ENCODE results near the gene PCNX1. TPM values are rescaled to one million over a fixed set of nuclear protein-coding genes. Genes with fewer than 3 reads are reported as not detected.

PCNX1 gene
- total RNA-seq, 2 experiments from 2014 or later = 38.4 to 57.9 TPM

DNA sequence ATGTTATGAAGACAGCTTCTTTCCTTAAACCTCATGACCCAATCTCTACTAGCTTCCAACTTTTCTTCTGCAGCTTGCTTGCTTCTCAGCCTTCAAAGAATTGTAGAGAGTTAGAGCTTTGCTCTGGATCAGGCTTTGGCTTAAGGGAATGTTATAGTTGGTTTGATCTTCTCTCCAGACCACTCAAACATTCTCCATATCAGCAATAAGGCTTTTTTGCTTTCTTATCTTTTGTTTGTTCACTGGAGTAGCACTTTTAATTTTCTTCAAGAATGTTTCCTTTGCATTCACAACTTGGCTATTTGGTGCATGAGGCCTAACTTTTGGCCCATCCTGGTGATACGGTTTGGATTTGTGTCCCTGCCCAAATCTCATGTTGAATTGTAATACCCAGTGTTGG lies 163.8 kb downstream of the PCNX1 start:
- no peak for DNase-seq
- H3K27ac Mint-ChIP-seq = no peak overlapping the region
- CTCF ChIA-PET = interaction anchor here (0.9 to 1.6 kb wide), 3 partner anchors 9 to 33 kb away, joined by 3 to 4 read pairs (median 4); no protein-coding TSS in a partner anchor
- peaks cover 51% of the 10 kb centered on the region for H3K36me3 Mint-ChIP-seq (ENCODE audit: low read depth)
- intact Hi-C loops (cut with DNase I, micrococcal nuclease) = no loop called here
- no peaks in the 10 kb centered on the region for H3K9me3 Mint-ChIP-seq (ENCODE audit: low read depth)
- H3K4me3 Mint-ChIP-seq = no peak overlapping the region
- no peak for ATAC-seq
- H3K27me3 Mint-ChIP-seq = no peaks in the 10 kb centered on the region
- H3K4me1 Mint-ChIP-seq = peaks cover 17% of the 10 kb centered on the region
- POLR2A ChIA-PET = no interaction called here

DNA sequence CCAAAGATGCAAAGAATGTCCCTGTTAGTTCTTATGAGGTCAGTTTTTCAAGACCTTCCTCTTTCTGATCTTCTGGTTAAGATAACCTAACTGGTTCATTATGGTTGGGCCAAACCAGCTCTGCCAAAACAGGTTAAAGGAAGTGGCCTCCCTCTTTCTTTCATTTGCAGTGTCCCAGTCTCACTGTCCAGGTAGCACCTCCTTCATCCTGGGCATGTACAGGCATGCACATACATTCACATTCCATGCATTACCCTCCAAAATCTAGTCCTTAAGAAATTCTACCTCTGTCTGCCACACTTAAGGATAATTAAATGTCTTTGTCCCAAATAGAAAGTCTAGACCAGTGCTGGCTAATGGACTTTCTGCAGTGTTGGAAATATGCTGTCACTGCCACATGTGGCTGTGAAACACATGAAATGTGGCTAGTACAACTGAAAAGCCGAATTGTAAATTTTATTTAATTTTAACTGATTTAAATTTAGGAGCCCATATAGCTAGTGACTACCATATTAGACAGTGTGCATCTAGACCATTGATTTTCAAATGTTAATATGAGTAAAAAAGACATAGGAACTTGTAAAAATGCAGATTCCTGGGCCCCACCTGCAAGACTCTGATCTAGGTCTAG lies 169.3 kb downstream of the PCNX1 start:
- DNase-seq (no peak), ATAC-seq (no peak)
- Mint-ChIP-seq H3K4me1 (peaks cover 15% of the 10 kb centered on the region), H3K4me3 (no peak overlapping the region), H3K27me3 (no peaks in the 10 kb centered on the region), H3K9me3 (ENCODE audit: low read depth) (peaks cover 13% of the 10 kb centered on the region), H3K36me3 (ENCODE audit: low read depth) (peaks cover 65% of the 10 kb centered on the region), H3K27ac (peak overlapping the region; percentile 4)
- intact Hi-C loops (cut with DNase I, micrococcal nuclease) = no loop called here
- ChIA-PET POLR2A (no interaction called here), CTCF (interaction anchor here (0.9 to 1.4 kb wide), 3 partner anchors 11 to 389 kb away, joined by 3 read pairs; no protein-coding TSS in a partner anchor)

DNA sequence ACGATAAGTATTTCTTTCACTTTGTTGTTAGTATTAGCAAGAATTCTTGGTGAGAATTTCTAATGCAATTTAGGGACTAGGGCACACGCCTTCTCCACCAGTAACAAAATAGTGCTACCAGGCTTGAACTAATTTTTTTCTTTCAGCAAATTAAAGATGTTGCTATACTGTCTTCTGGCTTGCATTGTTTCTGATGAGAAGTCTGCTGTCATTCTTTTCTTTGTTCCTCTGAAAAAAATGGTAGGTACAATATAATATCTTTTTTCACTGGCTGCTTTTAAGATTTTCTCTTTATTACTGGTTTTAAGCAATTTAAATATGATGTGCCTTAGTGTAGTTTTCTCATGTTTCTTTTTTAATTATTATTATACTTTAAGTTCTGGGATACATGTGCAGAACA lies 171.2 kb downstream of the PCNX1 start:
- intact Hi-C loops (cut with DNase I, micrococcal nuclease) = no loop called here
- no peak for ATAC-seq
- POLR2A ChIA-PET = interaction anchor here (0.6 kb wide), 1 partner anchor 22 kb away, joined by 3 read pairs; no protein-coding TSS in a partner anchor
- Mint-ChIP-seq H3K4me1 (peaks cover 23% of the 10 kb centered on the region), H3K9me3 (ENCODE audit: low read depth) (peaks cover 13% of the 10 kb centered on the region), H3K4me3 (no peak overlapping the region), H3K27me3 (no peaks in the 10 kb centered on the region), H3K27ac (no peak overlapping the region), H3K36me3 (ENCODE audit: low read depth) (peaks cover 69% of the 10 kb centered on the region)
- no peak for DNase-seq
- CTCF ChIA-PET = interaction anchor here (1.4 kb wide), 1 partner anchor 16 kb away, joined by 3 read pairs; no protein-coding TSS in a partner anchor

DNA sequence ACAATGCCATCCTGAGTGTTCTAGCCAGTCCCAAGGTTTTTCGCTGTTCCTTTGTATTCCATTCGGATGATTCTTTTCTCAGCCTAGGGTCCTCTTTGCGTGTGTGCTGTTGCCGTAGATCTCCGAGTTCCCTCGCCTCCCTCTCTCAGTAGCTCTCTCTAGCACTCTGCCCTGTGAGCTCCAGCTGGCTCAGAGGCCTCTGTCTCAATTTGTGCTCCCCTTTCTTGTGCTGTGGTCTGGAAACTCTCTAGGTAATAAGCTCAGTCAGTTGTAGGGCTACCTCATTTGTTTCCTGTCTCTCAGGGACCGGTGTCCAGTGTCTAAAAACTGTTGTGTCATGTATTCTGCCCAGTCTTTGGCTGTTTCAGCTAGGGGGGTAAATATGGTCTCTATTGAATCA lies 179.3 kb downstream of the PCNX1 start:
- ChIA-PET POLR2A (no interaction called here), CTCF (interaction anchor here (1.0 kb wide), 1 partner anchor 36 kb away, joined by 4 read pairs; no protein-coding TSS in a partner anchor)
- peaks cover 9% of the 10 kb centered on the region for H3K4me1 Mint-ChIP-seq
- no peaks in the 10 kb centered on the region for H3K9me3 Mint-ChIP-seq (ENCODE audit: low read depth)
- no peak for DNase-seq
- intact Hi-C loops (cut with DNase I, micrococcal nuclease) = no loop called here
- no peak for ATAC-seq
- H3K36me3 Mint-ChIP-seq (ENCODE audit: low read depth) = peaks cover 44% of the 10 kb centered on the region
- H3K4me3 Mint-ChIP-seq = no peak overlapping the region
- H3K27ac Mint-ChIP-seq = peak overlapping the region; percentile 0
- H3K27me3 Mint-ChIP-seq = no peaks in the 10 kb centered on the region

DNA sequence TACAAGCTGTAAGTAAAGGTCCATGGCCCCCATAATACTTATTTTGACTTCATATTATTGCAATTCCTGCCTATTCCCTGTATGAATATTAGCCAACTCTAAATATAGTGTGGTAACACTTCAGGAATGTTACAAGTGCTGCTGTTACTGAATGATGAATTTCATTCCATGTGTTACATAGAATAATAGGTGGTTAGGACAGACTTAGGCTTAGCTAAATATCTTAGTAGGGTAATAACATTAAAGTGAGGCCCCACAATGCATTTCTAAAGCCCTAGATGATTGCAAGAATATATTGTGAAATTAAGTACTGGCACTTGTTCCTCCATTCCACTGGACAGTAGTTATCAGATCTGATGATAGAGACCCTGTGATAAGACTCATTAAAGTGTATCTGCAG lies 182.7 kb downstream of the PCNX1 start:
- Mint-ChIP-seq H3K4me1 (no peaks in the 10 kb centered on the region), H3K27ac (no peak overlapping the region), H3K36me3 (ENCODE audit: low read depth) (peaks cover 52% of the 10 kb centered on the region), H3K27me3 (no peaks in the 10 kb centered on the region), H3K4me3 (no peak overlapping the region), H3K9me3 (ENCODE audit: low read depth) (peaks cover 1% of the 10 kb centered on the region)
- ATAC-seq (no peak), DNase-seq (no peak)
- CTCF ChIA-PET = interaction anchor here (1.0 kb wide), 1 partner anchor 663 kb away, joined by 4 read pairs; no protein-coding TSS in a partner anchor
- intact Hi-C loops (cut with DNase I, micrococcal nuclease) = no loop called here
- POLR2A ChIA-PET = no interaction called here

DNA sequence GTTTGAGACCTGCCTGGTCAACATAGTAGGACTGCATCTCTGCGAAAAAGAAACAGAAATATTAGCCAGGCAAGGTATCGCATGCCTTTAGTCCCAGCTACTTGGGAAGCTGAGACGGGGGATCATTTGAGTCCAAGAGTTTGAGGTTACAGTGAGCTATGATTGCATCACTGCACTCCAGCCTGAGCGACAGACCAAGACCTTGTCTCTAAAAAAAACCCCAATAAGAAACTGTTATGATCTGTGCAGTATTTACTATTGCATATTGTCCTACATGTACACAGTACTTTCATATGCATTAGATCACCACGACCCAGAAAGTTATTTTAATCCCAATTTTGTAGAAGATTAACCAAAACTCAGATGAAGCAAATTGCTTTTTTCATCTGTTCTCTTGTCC lies 187.5 kb downstream of the PCNX1 start:
- Mint-ChIP-seq H3K27ac (no peak overlapping the region), H3K36me3 (ENCODE audit: low read depth) (peaks cover 54% of the 10 kb centered on the region), H3K9me3 (ENCODE audit: low read depth) (peaks cover 6% of the 10 kb centered on the region), H3K4me1 (peaks cover 9% of the 10 kb centered on the region), H3K4me3 (no peak overlapping the region), H3K27me3 (no peaks in the 10 kb centered on the region)
- ChIA-PET POLR2A (no interaction called here), CTCF (interaction anchor here (0.8 kb wide), 1 partner anchor 21 kb away, joined by 3 read pairs; no protein-coding TSS in a partner anchor)
- intact Hi-C loops (cut with DNase I, micrococcal nuclease) = no loop called here
- DNase-seq (no peak), ATAC-seq (no peak)

DNA sequence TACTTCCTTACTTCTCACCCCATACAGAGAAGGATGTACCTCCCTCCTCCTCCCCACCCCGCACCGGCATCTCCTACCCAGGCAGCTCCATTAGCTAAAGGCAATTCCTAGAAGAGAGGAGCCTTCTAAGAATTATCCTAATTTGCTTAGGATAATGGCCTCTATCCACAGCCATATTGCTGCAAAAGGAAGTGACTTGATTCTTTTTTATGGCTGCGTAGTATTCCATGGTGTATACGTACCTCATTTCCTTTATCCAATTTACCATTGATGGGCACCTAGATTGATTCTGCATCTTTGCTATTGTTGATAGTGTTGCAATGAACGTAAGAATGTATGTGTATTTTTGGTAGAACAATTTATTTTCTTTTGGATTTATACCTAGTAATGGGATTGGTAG lies 189.7 kb downstream of the PCNX1 start:
- ChIA-PET CTCF (interaction anchor here (0.9 kb wide), 1 partner anchor 8 kb away, joined by 3 read pairs; no protein-coding TSS in a partner anchor), POLR2A (interaction anchor here (0.6 kb wide), 1 partner anchor 284 kb away, joined by 3 read pairs; no protein-coding TSS in a partner anchor)
- no peaks in the 10 kb centered on the region for H3K27me3 Mint-ChIP-seq
- ATAC-seq (no peak), DNase-seq (no peak)
- peaks cover 6% of the 10 kb centered on the region for H3K9me3 Mint-ChIP-seq (ENCODE audit: low read depth)
- no peak overlapping the region for H3K27ac Mint-ChIP-seq
- intact Hi-C loops (cut with DNase I, micrococcal nuclease) = no loop called here
- no peak overlapping the region for H3K4me3 Mint-ChIP-seq
- H3K4me1 Mint-ChIP-seq = peaks cover 9% of the 10 kb centered on the region
- H3K36me3 Mint-ChIP-seq (ENCODE audit: low read depth) = peaks cover 46% of the 10 kb centered on the region

DNA sequence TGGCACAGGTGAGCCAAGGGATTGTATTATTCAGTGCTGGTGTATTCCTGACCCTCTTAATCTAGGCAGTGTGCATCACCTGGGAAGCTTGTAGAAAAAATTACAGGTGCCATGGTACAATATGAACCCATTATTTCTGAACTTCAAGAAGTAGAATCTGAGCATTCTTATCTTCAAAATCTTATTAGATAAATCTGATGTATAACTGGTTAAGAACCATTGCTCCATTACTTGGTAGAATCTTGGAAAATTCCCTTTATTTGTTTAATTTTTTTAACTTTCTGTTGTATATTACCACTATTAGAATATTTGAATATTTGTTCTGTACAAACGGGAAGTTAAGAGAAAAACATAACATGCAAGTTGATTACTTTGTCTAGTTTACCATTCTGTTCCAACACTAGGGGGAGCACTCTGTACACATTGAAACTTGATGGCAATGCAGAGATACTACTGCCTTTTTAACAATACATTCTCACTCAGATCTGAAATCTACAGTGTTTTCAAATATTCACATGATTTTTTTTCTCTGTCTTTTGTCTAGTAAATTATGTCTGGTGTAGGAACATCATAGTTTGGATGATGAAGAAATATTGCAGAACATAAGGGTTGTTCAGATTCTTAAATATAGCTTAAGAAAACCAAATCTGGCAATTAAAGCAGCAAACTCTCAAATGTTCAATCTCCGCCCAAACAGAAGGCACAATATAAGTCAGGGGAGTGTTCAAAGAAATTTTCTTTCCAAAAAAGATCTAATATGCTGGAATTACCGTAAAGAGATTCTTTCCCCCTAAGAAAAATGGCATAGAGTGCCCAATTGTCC lies 196.6 kb downstream of the PCNX1 start:
- Mint-ChIP-seq H3K4me3 (no peak overlapping the region), H3K27me3 (no peaks in the 10 kb centered on the region), H3K27ac (no peak overlapping the region), H3K36me3 (ENCODE audit: low read depth) (peaks cover 34% of the 10 kb centered on the region), H3K9me3 (ENCODE audit: low read depth) (no peaks in the 10 kb centered on the region), H3K4me1 (peaks cover 4% of the 10 kb centered on the region)
- no peak for ATAC-seq
- ChIA-PET CTCF (interaction anchor here (0.6 to 2.7 kb wide), 29 partner anchors 8 to 1269 kb away, joined by 3 to 17 read pairs (median 3); no protein-coding TSS in a partner anchor), POLR2A (interaction anchor here (0.6 kb wide), 1 partner anchor 14 kb away, joined by 3 read pairs; no protein-coding TSS in a partner anchor)
- no peak for DNase-seq
- intact Hi-C loops (cut with DNase I, micrococcal nuclease) = loop anchor here (1.0 to 5.0 kb wide), 2 partner anchors 649 to 753 kb away; no protein-coding TSS in a partner anchor

DNA sequence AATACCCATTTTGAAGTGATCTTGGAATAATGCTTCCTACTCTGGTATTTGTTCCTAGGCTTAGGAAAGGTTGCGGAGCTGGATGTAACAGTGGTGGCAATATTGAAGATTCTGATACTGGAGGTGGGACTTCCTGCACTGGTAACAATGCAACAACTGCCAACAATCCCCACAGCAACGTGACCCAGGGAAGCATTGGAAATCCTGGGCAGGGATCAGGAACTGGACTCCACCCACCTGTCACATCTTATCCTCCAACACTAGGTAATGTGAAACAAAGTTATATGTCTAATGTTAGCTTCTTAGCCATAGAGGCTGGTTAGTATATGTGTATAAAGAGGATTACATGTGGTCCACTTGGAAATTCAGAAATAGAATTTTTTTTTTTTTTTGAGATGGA lies 197.9 kb downstream of the PCNX1 start:
- intact Hi-C loops (cut with DNase I, micrococcal nuclease) = no loop called here
- no peak for DNase-seq
- no peak overlapping the region for H3K27ac Mint-ChIP-seq
- no peak for ATAC-seq
- no peaks in the 10 kb centered on the region for H3K27me3 Mint-ChIP-seq
- H3K9me3 Mint-ChIP-seq (ENCODE audit: low read depth) = no peaks in the 10 kb centered on the region
- peaks cover 38% of the 10 kb centered on the region for H3K36me3 Mint-ChIP-seq (ENCODE audit: low read depth)
- POLR2A ChIA-PET = no interaction called here
- CTCF ChIA-PET = interaction anchor here (0.6 to 2.7 kb wide), 16 partner anchors 9 to 1431 kb away, joined by 3 to 17 read pairs (median 4); no protein-coding TSS in a partner anchor
- peaks cover 2% of the 10 kb centered on the region for H3K4me1 Mint-ChIP-seq
- H3K4me3 Mint-ChIP-seq = no peak overlapping the region

DNA sequence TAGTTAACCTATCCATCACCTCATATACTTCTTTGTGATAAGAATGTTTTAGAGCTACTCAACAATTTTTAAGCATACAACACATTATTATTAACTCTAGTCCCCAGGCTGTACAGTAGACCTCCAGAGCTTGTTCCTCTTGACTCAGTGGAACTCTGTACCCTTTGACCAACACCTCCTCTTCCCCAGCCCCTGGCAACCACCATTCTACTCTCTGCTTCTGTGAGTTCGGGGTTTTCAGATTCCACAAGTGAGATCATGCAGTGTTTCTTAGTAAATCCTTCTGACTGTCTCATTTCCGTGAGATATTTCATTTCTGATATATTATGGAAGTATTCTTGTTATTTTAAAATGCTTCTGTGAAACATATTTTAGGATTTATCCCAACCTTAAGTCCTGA lies 200.7 kb downstream of the PCNX1 start:
- Mint-ChIP-seq H3K9me3 (ENCODE audit: low read depth) (no peaks in the 10 kb centered on the region), H3K27me3 (no peaks in the 10 kb centered on the region), H3K4me3 (no peak overlapping the region), H3K36me3 (ENCODE audit: low read depth) (peaks cover 32% of the 10 kb centered on the region), H3K27ac (peak overlapping the region; percentile 35), H3K4me1 (peaks cover 2% of the 10 kb centered on the region)
- DNase-seq (no peak), ATAC-seq (no peak)
- CTCF ChIA-PET = interaction anchor here (1.3 to 1.6 kb wide), 6 partner anchors 10 to 645 kb away, joined by 3 to 6 read pairs (median 4); no protein-coding TSS in a partner anchor
- intact Hi-C loops (cut with DNase I, micrococcal nuclease) = no loop called here
- POLR2A ChIA-PET = no interaction called here

DNA sequence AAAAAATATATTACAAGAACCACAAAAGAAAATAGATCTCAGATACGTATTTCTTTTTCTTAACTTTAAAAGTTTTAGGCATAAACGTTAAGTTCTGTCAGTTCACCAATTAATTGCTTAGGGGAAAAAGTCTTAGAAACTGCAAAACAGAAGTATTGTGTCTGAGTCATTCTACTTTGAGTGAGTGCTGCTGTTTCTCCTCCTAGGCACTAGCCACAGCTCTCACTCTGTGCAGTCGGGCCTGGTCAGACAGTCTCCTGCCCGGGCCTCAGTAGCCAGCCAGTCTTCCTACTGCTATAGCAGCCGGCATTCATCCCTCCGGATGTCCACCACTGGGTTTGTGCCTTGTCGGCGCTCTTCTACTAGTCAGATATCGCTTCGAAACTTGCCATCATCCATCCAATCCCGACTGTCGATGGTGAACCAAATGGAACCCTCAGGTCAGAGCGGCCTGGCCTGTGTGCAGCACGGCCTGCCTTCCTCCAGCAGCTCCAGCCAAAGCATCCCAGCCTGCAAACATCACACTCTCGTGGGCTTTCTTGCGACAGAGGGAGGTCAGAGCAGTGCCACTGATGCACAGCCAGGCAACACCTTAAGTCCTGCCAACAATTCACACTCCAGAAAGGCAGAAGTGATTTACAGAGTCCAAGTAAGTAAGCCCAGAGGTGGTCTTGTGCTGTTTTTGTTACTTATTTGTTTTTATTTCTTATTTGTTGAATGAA lies 201.3 kb downstream of the PCNX1 start:
- ChIA-PET POLR2A (no interaction called here), CTCF (interaction anchor here (1.0 to 1.6 kb wide), 3 partner anchors 10 to 645 kb away, joined by 4 to 6 read pairs (median 5); no protein-coding TSS in a partner anchor)
- no peak for DNase-seq
- no peak for ATAC-seq
- Mint-ChIP-seq H3K9me3 (ENCODE audit: low read depth) (no peaks in the 10 kb centered on the region), H3K36me3 (ENCODE audit: low read depth) (peaks cover 32% of the 10 kb centered on the region), H3K27ac (peak overlapping the region; percentile 27), H3K4me3 (no peak overlapping the region), H3K4me1 (peaks cover 2% of the 10 kb centered on the region), H3K27me3 (no peaks in the 10 kb centered on the region)
- intact Hi-C loops (cut with DNase I, micrococcal nuclease) = no loop called here
